Measurements from ENCODE around the gene KDM4D. TPM values are rescaled to one million over a fixed set of nuclear protein-coding genes. Genes with fewer than 3 reads are reported as not detected.
"Not testable (repeated sequence)": the region's sequence is repeated elsewhere in the genome, so short reads cannot be mapped to it uniquely, and the experiment has no call there.

KDM4D gene
- total RNA-seq, 1 donor = 0.72 TPM

DNA sequence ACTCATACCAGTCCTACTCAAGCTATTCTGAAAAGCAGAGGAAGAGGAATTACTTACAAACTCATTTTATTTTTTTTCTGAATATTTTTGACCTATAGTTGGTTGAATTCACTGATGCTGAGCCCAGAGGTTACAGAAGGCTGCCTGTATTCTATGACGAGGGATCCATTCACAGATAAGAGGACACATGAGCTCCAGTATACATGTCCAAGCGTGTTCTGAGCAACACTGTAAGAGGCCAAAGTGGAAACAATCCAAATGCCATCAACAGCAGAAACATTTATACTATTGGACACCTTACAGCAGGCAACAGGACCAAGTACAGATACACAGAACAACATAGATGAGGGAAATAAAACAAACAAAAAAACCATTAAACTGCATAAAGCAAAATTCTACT, 61.8 kb downstream of the KDM4D start:
- H3K27ac ChIP-seq (ENCODE audit: low read depth, low read length) = no peak overlapping the region
- no peak overlapping the region for H3K4me2 ChIP-seq (ENCODE audit: insufficient read depth, low read length)
- H3K4me3 ChIP-seq (ENCODE audit: insufficient read depth, low read length) = no peak overlapping the region
- H2AFZ ChIP-seq (ENCODE audit: low read length) = no peak overlapping the region
- H3K36me3 ChIP-seq (ENCODE audit: insufficient read depth, low read length) = no peaks in the 10 kb centered on the region
- DNase-seq (ENCODE audit: insufficient read length, low spot score, missing footprints) = no peak
- TF ChIP-seq, protein P1, sequence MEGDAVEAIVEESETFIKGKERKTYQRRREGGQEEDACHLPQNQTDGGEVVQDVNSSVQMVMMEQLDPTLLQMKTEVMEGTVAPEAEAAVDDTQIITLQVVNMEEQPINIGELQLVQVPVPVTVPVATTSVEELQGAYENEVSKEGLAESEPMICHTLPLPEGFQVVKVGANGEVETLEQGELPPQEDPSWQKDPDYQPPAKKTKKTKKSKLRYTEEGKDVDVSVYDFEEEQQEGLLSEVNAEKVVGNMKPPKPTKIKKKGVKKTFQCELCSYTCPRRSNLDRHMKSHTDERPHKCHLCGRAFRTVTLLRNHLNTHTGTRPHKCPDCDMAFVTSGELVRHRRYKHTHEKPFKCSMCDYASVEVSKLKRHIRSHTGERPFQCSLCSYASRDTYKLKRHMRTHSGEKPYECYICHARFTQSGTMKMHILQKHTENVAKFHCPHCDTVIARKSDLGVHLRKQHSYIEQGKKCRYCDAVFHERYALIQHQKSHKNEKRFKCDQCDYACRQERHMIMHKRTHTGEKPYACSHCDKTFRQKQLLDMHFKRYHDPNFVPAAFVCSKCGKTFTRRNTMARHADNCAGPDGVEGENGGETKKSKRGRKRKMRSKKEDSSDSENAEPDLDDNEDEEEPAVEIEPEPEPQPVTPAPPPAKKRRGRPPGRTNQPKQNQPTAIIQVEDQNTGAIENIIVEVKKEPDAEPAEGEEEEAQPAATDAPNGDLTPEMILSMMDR (IDR thresholded peaks at IDR 0.05; ENCODE audit: extremely low read depth, low read depth, low read length) = no peak
- H3K79me2 ChIP-seq (ENCODE audit: insufficient read depth, low read length) = no peaks in the 10 kb centered on the region
- no peaks in the 10 kb centered on the region for H3K27me3 ChIP-seq (ENCODE audit: insufficient read depth, low read length)
- no peaks in the 10 kb centered on the region for H3K9me3 ChIP-seq (ENCODE audit: low read depth, low read length)
- H3K4me1 ChIP-seq (ENCODE audit: insufficient read depth, low read length) = no peaks in the 10 kb centered on the region
- H4K20me1 ChIP-seq (ENCODE audit: insufficient read depth, low read length) = no peaks in the 10 kb centered on the region

DNA sequence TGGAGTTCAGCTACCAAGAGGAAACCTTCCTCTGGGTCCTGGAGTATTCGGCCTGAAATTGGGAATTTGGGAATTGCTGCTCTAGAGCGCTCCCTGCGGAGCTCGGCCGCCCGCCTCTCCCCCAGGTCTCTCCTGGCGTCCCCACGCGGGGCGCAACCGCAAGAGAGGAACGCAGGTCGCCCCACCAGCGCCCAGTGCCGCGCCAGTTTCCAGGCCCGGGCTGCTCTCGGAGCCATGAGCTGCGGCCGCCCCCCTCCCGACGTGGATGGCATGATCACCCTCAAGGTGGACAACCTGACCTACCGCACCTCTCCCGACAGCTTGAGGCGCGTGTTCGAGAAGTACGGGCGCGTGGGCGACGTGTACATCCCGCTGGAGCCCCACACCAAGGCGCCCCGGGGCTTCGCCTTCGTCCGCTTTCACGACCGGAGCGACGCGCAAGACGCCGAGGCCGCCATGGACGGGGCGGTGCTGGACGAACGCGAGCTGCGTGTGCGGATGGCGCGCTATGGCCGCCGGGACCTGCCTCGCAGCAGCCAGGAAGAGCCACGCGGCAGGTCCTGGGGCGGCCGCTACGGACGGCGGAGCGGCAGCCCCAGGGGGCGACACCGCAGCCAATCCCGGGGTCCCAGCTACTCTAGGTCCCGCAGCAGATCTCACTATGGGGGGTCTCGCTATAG, 64.0 kb downstream of the KDM4D start:
- not testable (repeated sequence) for H3K27ac ChIP-seq (ENCODE audit: low read depth, low read length); H3K79me2 ChIP-seq (ENCODE audit: insufficient read depth, low read length); H3K36me3 ChIP-seq (ENCODE audit: insufficient read depth, low read length); H3K27me3 ChIP-seq (ENCODE audit: insufficient read depth, low read length); H3K9me3 ChIP-seq (ENCODE audit: low read depth, low read length); H4K20me1 ChIP-seq (ENCODE audit: insufficient read depth, low read length); H3K4me2 ChIP-seq (ENCODE audit: insufficient read depth, low read length); H2AFZ ChIP-seq (ENCODE audit: low read length); H3K4me1 ChIP-seq (ENCODE audit: insufficient read depth, low read length)
- H3K4me3 ChIP-seq (ENCODE audit: insufficient read depth, low read length) = peak overlapping the region; percentile 22
- DNase-seq (ENCODE audit: insufficient read length, low spot score, missing footprints) = peak; percentile 67

DNA sequence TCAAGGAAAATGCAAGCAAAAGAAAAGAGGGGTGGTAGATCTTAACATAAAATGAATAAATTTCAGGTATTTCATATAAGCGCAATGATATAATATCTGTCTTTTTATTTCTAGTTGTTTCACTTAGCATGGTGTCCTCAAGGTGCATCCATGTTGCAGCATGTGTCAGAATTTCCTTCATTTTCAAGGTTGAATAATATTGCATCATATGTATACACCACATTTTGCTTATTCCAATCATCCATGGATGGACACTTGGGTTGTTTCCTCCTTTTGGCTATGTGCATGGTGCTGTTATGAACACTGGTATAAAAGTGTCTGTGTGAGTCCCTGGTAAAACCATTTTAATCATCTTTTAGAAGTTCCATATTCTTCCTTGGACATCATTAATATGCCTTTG, 68.7 kb downstream of the KDM4D start:
- H3K9me3 ChIP-seq (ENCODE audit: low read depth, low read length) = no peaks in the 10 kb centered on the region
- no peak overlapping the region for H2AFZ ChIP-seq (ENCODE audit: low read length)
- no peaks in the 10 kb centered on the region for H3K79me2 ChIP-seq (ENCODE audit: insufficient read depth, low read length)
- H3K27ac ChIP-seq (ENCODE audit: low read depth, low read length) = no peak overlapping the region
- H3K36me3 ChIP-seq (ENCODE audit: insufficient read depth, low read length) = no peaks in the 10 kb centered on the region
- no peak overlapping the region for H3K4me2 ChIP-seq (ENCODE audit: insufficient read depth, low read length)
- H4K20me1 ChIP-seq (ENCODE audit: insufficient read depth, low read length) = no peaks in the 10 kb centered on the region
- TF ChIP-seq, protein P1 (IDR thresholded peaks at IDR 0.05; ENCODE audit: extremely low read depth, low read depth, low read length) = no peak
- peaks cover 39% of the 10 kb centered on the region for H3K27me3 ChIP-seq (ENCODE audit: insufficient read depth, low read length)
- no peak overlapping the region for H3K4me3 ChIP-seq (ENCODE audit: insufficient read depth, low read length)
- H3K4me1 ChIP-seq (ENCODE audit: insufficient read depth, low read length) = no peaks in the 10 kb centered on the region
- DNase-seq (ENCODE audit: insufficient read length, low spot score, missing footprints) = no peak

DNA sequence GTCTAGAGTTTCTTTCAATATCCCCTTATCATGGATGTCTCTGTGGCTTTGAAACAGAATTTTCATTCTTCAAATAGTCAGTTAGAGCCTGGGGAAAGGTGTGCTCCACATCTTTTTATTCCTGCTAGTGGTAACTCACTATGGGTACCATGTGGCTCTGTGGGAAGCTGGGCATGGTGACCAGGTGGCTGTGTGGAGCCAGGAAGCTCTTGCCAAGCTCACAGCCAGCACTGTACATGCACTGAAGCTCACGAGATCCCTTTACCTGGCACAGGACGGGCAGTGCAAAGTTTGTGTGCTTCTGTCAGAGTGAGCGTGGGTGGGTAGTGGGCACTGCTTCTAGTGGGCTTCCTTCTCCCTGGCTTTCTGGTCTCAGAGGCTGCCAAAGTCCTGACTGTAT, 69.4 kb downstream of the KDM4D start:
- Histone ChIP-seq H3K4me3 (ENCODE audit: insufficient read depth, low read length) (no peak overlapping the region), H3K9me3 (ENCODE audit: low read depth, low read length) (no peaks in the 10 kb centered on the region), H3K4me2 (ENCODE audit: insufficient read depth, low read length) (no peak overlapping the region), H2AFZ (ENCODE audit: low read length) (no peak overlapping the region), H3K79me2 (ENCODE audit: insufficient read depth, low read length) (no peaks in the 10 kb centered on the region), H3K27me3 (ENCODE audit: insufficient read depth, low read length) (peaks cover 39% of the 10 kb centered on the region), H3K36me3 (ENCODE audit: insufficient read depth, low read length) (no peaks in the 10 kb centered on the region), H3K4me1 (ENCODE audit: insufficient read depth, low read length) (no peaks in the 10 kb centered on the region), H3K27ac (ENCODE audit: low read depth, low read length) (no peak overlapping the region), H4K20me1 (ENCODE audit: insufficient read depth, low read length) (no peaks in the 10 kb centered on the region)
- TF ChIP-seq, protein P1 (IDR thresholded peaks at IDR 0.05; ENCODE audit: extremely low read depth, low read depth, low read length) = no peak
- no peak for DNase-seq (ENCODE audit: insufficient read length, low spot score, missing footprints)

Data from osteoblast (primary cell).